WTC11 (cell line): ENCODE measurements around the gene NFATC1.

Experiments
- JUN ChIP-seq: sonication (generic); formaldehyde crosslinking; IDR thresholded peaks from 2 replicates; pipeline ENCODE4 v1.8.0; 2023; ENCODE audit warnings: mild to moderate bottlenecking, missing genetic modification reagents
- MXD4 ChIP-seq: fragments of 250-450 bp; sonication (Bioruptor Pico); IDR thresholded peaks from 2 replicates; pipeline ENCODE4 v1.8.0; 2021; ENCODE audit warnings: mild to moderate bottlenecking, moderate library complexity, borderline replicate concordance
- NR2C2 ChIP-seq: sonication (generic); formaldehyde crosslinking; IDR thresholded peaks from 2 replicates; pipeline ENCODE4 v1.8.0; 2022; ENCODE audit warnings: mild to moderate bottlenecking, missing genetic modification reagents
- TF ChIP-seq, protein P1 (sequence below): fragments of 200-600 bp; IDR thresholded peaks from 2 replicates; pipeline ENCODE4 v1.8.0; 2022; ENCODE audit warnings: antibody characterized with exemption

- TF ChIP-seq MXD4 (CRISPR knock-in tag) (no peak), JUN (CRISPR knock-in tag) (no peak), NR2C2 (CRISPR knock-in tag) (no peak)
- TF ChIP-seq, protein P1, sequence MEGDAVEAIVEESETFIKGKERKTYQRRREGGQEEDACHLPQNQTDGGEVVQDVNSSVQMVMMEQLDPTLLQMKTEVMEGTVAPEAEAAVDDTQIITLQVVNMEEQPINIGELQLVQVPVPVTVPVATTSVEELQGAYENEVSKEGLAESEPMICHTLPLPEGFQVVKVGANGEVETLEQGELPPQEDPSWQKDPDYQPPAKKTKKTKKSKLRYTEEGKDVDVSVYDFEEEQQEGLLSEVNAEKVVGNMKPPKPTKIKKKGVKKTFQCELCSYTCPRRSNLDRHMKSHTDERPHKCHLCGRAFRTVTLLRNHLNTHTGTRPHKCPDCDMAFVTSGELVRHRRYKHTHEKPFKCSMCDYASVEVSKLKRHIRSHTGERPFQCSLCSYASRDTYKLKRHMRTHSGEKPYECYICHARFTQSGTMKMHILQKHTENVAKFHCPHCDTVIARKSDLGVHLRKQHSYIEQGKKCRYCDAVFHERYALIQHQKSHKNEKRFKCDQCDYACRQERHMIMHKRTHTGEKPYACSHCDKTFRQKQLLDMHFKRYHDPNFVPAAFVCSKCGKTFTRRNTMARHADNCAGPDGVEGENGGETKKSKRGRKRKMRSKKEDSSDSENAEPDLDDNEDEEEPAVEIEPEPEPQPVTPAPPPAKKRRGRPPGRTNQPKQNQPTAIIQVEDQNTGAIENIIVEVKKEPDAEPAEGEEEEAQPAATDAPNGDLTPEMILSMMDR = no peak
These were observed 3.7 kb downstream of the NFATC1 start for GRCh38 chr18:79399275-79400081.
